IMR-90 (cell line): Measurements from ENCODE around the gene NLGN1. TPM values are rescaled to one million over a fixed set of nuclear protein-coding genes. Genes with fewer than 3 reads are reported as not detected.

Experiments used
- ATAC-seq: fragments of 200-7000 bp; cut with Tn5 transposase; 2 replicates; pipeline ENCODE4 v1.9.1; 2020; ENCODE audit warnings: low read depth, mild to moderate bottlenecking, moderate library complexity
- BruUV-seq: library from RNA; stranded (reverse); fragments of 400-500 nt; replicated peaks from 2 replicates; lab custom pipeline; 2021; lab: Mats Ljungman, UMichigan
- CTCF ChIA-PET: fragments of 300-600 bp; formaldehyde crosslinking; extraction: SDS; loops from one replicate; lab custom pipeline; 2021; ENCODE audit warnings: antibody characterized with exemption; lab: Yijun Ruan, JAX
- POLR2A ChIA-PET: fragments of 300-600 bp; sonication (Branson Sonifier 250); formaldehyde crosslinking; loops from one replicate; lab custom pipeline; 2022; ENCODE audit warnings: antibody characterized with exemption; ENCODE audit not compliant: unreplicated experiment; lab: Charles Lee
- DNase-seq: peaks from one replicate; pipeline ENCODE4 v3.0.0; 2013
- H2AFZ ChIP-seq: replicated peaks from 2 replicates; pipeline ENCODE3; 2013; ENCODE audit warnings: low read length, mild to moderate bottlenecking; ENCODE audit not compliant: poor library complexity
- H2AK5ac ChIP-seq: 2 replicates; pipeline ENCODE4 v1.6.1; 2013; ENCODE audit warnings: low read depth, low read length, inconsistent platforms
- H2AK9ac ChIP-seq: replicated peaks from 2 replicates; pipeline ENCODE3; 2013; ENCODE audit warnings: mild to moderate bottlenecking, low read depth, low read length, moderate library complexity; ENCODE audit not compliant: poor library complexity
- H2BK120ac ChIP-seq: 2 replicates; pipeline ENCODE4 v1.6.1; 2013; ENCODE audit warnings: low read depth, low read length, inconsistent platforms
- H2BK15ac ChIP-seq: 3 replicates; pipeline ENCODE4 v1.6.1; 2013; ENCODE audit warnings: low read depth, low read length, inconsistent platforms
- H2BK20ac ChIP-seq: 2 replicates; pipeline ENCODE4 v1.6.1; 2013; ENCODE audit warnings: low read depth, mild to moderate bottlenecking, inconsistent platforms, low read length, moderate library complexity
- H2BK5ac ChIP-seq: 2 replicates; pipeline ENCODE4 v1.6.1; 2013; ENCODE audit warnings: mild to moderate bottlenecking, low read depth, low read length, inconsistent platforms; ENCODE audit not compliant: poor library complexity, severe bottlenecking
- H3K14ac ChIP-seq: replicated peaks from 2 replicates; pipeline ENCODE4 v1.6.1; 2013; ENCODE audit warnings: low read depth, low read length, inconsistent platforms
- H3K18ac ChIP-seq: 2 replicates; pipeline ENCODE4 v1.6.1; 2013; ENCODE audit warnings: low read depth, low read length, control low read depth
- H3K23ac ChIP-seq: 2 replicates; pipeline ENCODE4 v1.6.1; 2013; ENCODE audit warnings: low read depth, low read length, inconsistent platforms
- H3K27ac ChIP-seq: 2 replicates; pipeline ENCODE4 v1.5.1; 2013; ENCODE audit warnings: mild to moderate bottlenecking, control low read depth, low read length; ENCODE audit not compliant: insufficient read depth
- H3K27me3 ChIP-seq: 2 replicates; pipeline ENCODE4 v1.6.1; 2013; ENCODE audit warnings: low read length; ENCODE audit not compliant: control insufficient read depth, insufficient read depth
- H3K36me3 ChIP-seq: 2 replicates; pipeline ENCODE4 v1.6.1; 2013; ENCODE audit warnings: low read length, mixed read lengths; ENCODE audit not compliant: control insufficient read depth, insufficient read depth
- H3K4ac ChIP-seq: 2 replicates; pipeline ENCODE4 v1.6.1; 2013; ENCODE audit warnings: low read depth, low read length, inconsistent platforms
- H3K4me1 ChIP-seq: 2 replicates; pipeline ENCODE4 v1.6.1; 2013; ENCODE audit warnings: low read length, mixed read lengths; ENCODE audit not compliant: control insufficient read depth, insufficient read depth
- H3K4me2 ChIP-seq: 2 replicates; pipeline ENCODE4 v1.6.1; 2013; ENCODE audit warnings: low read depth, mild to moderate bottlenecking, control low read depth, low read length, moderate library complexity
- H3K4me3 ChIP-seq: 2 replicates; pipeline ENCODE4 v1.5.1; 2013; ENCODE audit warnings: low read depth, mild to moderate bottlenecking, control low read depth, low read length, moderate library complexity; ENCODE audit not compliant: insufficient read depth
- H3K56ac ChIP-seq: 2 replicates; pipeline ENCODE4 v1.6.1; 2013; ENCODE audit warnings: low read length, inconsistent platforms; ENCODE audit not compliant: insufficient read depth; ENCODE audit errors: extremely low read depth
- H3K79me1 ChIP-seq, 2 experiments: 2 replicates each; pipeline ENCODE4 v1.6.1; 2013; ENCODE audit warnings: low read length in 2 of 2, inconsistent platforms in 1 of 2, low read depth in 1 of 2
- H3K9ac ChIP-seq: 2 replicates; pipeline ENCODE4 v1.6.1; 2013; ENCODE audit warnings: low read depth, low read length, control low read depth
- H3K9me1 ChIP-seq: 2 replicates; pipeline ENCODE4 v1.6.1; 2013; ENCODE audit warnings: low read length, inconsistent platforms; ENCODE audit not compliant: insufficient read depth
- H3K9me3 ChIP-seq: 2 replicates; pipeline ENCODE4 v1.6.1; 2013; ENCODE audit warnings: low read length; ENCODE audit not compliant: control insufficient read depth, insufficient read depth
- H4K20me1 ChIP-seq: 2 replicates; pipeline ENCODE4 v1.6.1; 2013; ENCODE audit warnings: low read length, inconsistent platforms; ENCODE audit not compliant: insufficient read depth
- H4K5ac ChIP-seq: 2 replicates; pipeline ENCODE4 v1.6.1; 2013; ENCODE audit warnings: mild to moderate bottlenecking, low read depth, low read length, control low read depth
- H4K8ac ChIP-seq, 2 experiments: 2 replicates each; pipeline ENCODE4 v1.6.1; 2013; ENCODE audit warnings: low read depth in 2 of 2, low read length in 2 of 2, control low read depth in 1 of 2, inconsistent platforms in 1 of 2
- H4K91ac ChIP-seq: 2 replicates; pipeline ENCODE4 v1.6.1; 2013; ENCODE audit warnings: low read depth, low read length, inconsistent platforms; ENCODE audit not compliant: insufficient read depth
- CEBPB ChIP-seq: IDR thresholded peaks from 2 replicates; pipeline ENCODE4 v1.6.1; 2012; ENCODE audit warnings: low read depth, low read length, improper control_type of control experiment
- CHD1 ChIP-seq: IDR thresholded peaks from 2 replicates; pipeline ENCODE4 v1.6.1; 2012; ENCODE audit warnings: low read depth, low read length, improper control_type of control experiment
- CTCF ChIP-seq: conservative IDR thresholded peaks from 2 replicates; pipeline ENCODE4 v1.5.1; 2012; ENCODE audit warnings: mild to moderate bottlenecking, low read depth, low read length, improper control_type of control experiment
- ELK1 ChIP-seq: fragments of 150-350 bp; IDR thresholded peaks from 2 replicates; pipeline ENCODE4 v1.6.1; 2016; ENCODE audit warnings: low read depth, mild to moderate bottlenecking, low read length, moderate library complexity, borderline replicate concordance
- FOS ChIP-seq: fragments of 150-350 bp; IDR thresholded peaks from 2 replicates; pipeline ENCODE4 v1.6.1; 2016; ENCODE audit warnings: low read depth, low read length
- MAFK ChIP-seq: IDR thresholded peaks from 2 replicates; pipeline ENCODE4 v1.6.1; 2012; ENCODE audit warnings: low read depth, low read length, improper control_type of control experiment
- MAZ ChIP-seq: IDR thresholded peaks from 2 replicates; pipeline ENCODE4 v1.6.1; 2012; ENCODE audit warnings: low read depth, mild to moderate bottlenecking, low read length, improper control_type of control experiment, moderate library complexity, borderline replicate concordance
- MXI1 ChIP-seq: IDR thresholded peaks from 2 replicates; pipeline ENCODE4 v1.6.1; 2012; ENCODE audit warnings: low read depth, mild to moderate bottlenecking, low read length, moderate library complexity, borderline replicate concordance
- NFE2L2 ChIP-seq: fragments of 150-350 bp; IDR thresholded peaks from 2 replicates; pipeline ENCODE4 v1.6.1; 2016; ENCODE audit warnings: low read depth, mild to moderate bottlenecking, low read length
- POLR2A ChIP-seq: IDR thresholded peaks from 2 replicates; pipeline ENCODE4 v1.6.1; 2012; ENCODE audit warnings: mild to moderate bottlenecking, low read depth, low read length
- RAD21 ChIP-seq: IDR thresholded peaks from 2 replicates; pipeline ENCODE4 v1.6.1; 2012; ENCODE audit warnings: low read length, improper control_type of control experiment
- RCOR1 ChIP-seq: IDR thresholded peaks from 2 replicates; pipeline ENCODE4 v1.6.1; 2012; ENCODE audit warnings: mild to moderate bottlenecking, low read length, improper control_type of control experiment; ENCODE audit not compliant: insufficient replicate concordance
- SMC3 ChIP-seq: fragments of 150-350 bp; IDR thresholded peaks from 2 replicates; pipeline ENCODE4 v1.6.1; 2016; ENCODE audit warnings: low read depth, mild to moderate bottlenecking, antibody characterized with exemption, low read length, moderate library complexity
- USF2 ChIP-seq: fragments of 150-350 bp; IDR thresholded peaks from 2 replicates; pipeline ENCODE4 v1.6.1; 2017; ENCODE audit warnings: mild to moderate bottlenecking, antibody characterized with exemption, low read length, low read depth
- dilution Hi-C: fragments of 300-500 bp; cut with HindIII; formaldehyde crosslinking; loops from one replicate; pipeline ENCODE4 v1.14.3; 2018; ENCODE audit warnings: low sequenced_read_pairs; ENCODE audit not compliant: unreplicated experiment
- in situ Hi-C: fragments of 300-500 bp; cut with MboI; formaldehyde crosslinking; loops from 3 replicates; pipeline ENCODE4 v1.14.3; 2019; ENCODE audit warnings: low sequenced_read_pairs, inconsistent platforms, mixed read lengths
- intact Hi-C: fragments of 100-400 bp; cut with micrococcal nuclease; formaldehyde crosslinking; loops from 2 replicates; pipeline ENCODE4 v1.10.0; 2022
- polyA plus RNA-seq, 3 experiments: library from polyadenylated mRNA; depleted of rRNA; stranded (reverse); fragments of >200 nt; gene quantifications; 2 replicates each; pipeline ENCODE4 v1.2.3, GENCODE V29; 2012; ENCODE audit warnings: low replicate concordance in 1 of 3
- total RNA-seq: library from RNA; depleted of rRNA; stranded (reverse); fragments of >200 nt; gene quantifications from 2 replicates; pipeline ENCODE4 v1.2.3, GENCODE V29; 2012

The NLGN1 gene
- total and polyA plus RNA-seq, 2 of the 4 experiments (the other 2 are of a cell fraction): 1.8 to 12.5 TPM

GRCh38 chr3:174330303-174330702 lies 932.8 kb downstream of the NLGN1 start:
- intact Hi-C loops: no loop called here
- no peak overlapping the region for H4K5ac ChIP-seq
- no peak overlapping the region for H3K4me3 ChIP-seq
- H3K27ac ChIP-seq: no peak overlapping the region
- H2AK9ac ChIP-seq: no peak overlapping the region
- dilution Hi-C loops: no loop called here
- H2AK5ac ChIP-seq: no peak overlapping the region
- peak; percentile 85 for DNase-seq
- H3K18ac ChIP-seq: peak overlapping the region; percentile 21; the same call in 1 of the 2 replicates
- H3K79me1 ChIP-seq: no peaks in the 10 kb centered on the region
- H3K14ac ChIP-seq: 0 out of 2 replicates have a peak overlapping the region, but pooled peaks have one; percentile 19
- no peak overlapping the region for H4K91ac ChIP-seq
- H3K4ac ChIP-seq: peak overlapping the region; percentile 8; the same call in 1 of the 2 replicates
- no peak overlapping the region for H3K56ac ChIP-seq
- peak overlapping the region; percentile 67 for H2BK120ac ChIP-seq
- no peak overlapping the region for H3K9ac ChIP-seq
- H3K36me3 ChIP-seq: no peaks in the 10 kb centered on the region
- ChIA-PET CTCF (interaction anchor here (0.5 kb wide), 1 partner anchor 451 kb away, joined by 5 read pairs; no protein-coding TSS in a partner anchor), POLR2A (no interaction called here)
- H3K4me1 ChIP-seq: 0 out of 2 replicates have a peak, but pooled peaks cover 3% of the 10 kb centered on the region
- peak overlapping the region; percentile 41; the same call in 1 of the 2 replicates for H3K4me2 ChIP-seq
- no peaks in the 10 kb centered on the region for H3K27me3 ChIP-seq
- H3K9me1 ChIP-seq: no peaks in the 10 kb centered on the region
- H3K23ac ChIP-seq: no peak overlapping the region
- in situ Hi-C loops: no loop called here
- no peaks in the 10 kb centered on the region for H3K9me3 ChIP-seq
- H2BK20ac ChIP-seq: peak overlapping the region; percentile 28; the same call in 1 of the 2 replicates
- TF ChIP-seq USF2 (no peak), ELK1 (no peak), NFE2L2 (0 out of 2 replicates have a peak, but pooled peaks have one; percentile 24), MAFK (peak; percentile 53; the same call in 1 of the 2 replicates), MAZ (no peak), RCOR1 (no peak), MXI1 (no peak), POLR2A (no peak), CEBPB (no peak), CTCF (no peak), RAD21 (no peak), FOS (no peak), CHD1 (no peak), SMC3 (no peak)
- H2BK5ac ChIP-seq: peak overlapping the region; percentile 48
- H4K20me1 ChIP-seq: no peaks in the 10 kb centered on the region
- H2AFZ ChIP-seq: no peak overlapping the region
- H2BK15ac ChIP-seq: no peak overlapping the region
- ATAC-seq: peak; percentile 75
- H4K8ac ChIP-seq: peak overlapping the region in 1 of 2 experiments; percentile 65; a peak in 1 of 4 replicates
- BruUV-seq: no TSS peak
